ENCODE data around the gene ASTN2.

Gene ASTN2

GRCh38 chr9:116958881-116959280, 456.0 kb downstream of the ASTN2 start:
- Histone ChIP-seq H3K27ac (no peak overlapping the region), H3K4me3 (ENCODE audit: low read depth, low read length) (no peak overlapping the region), H3K27me3 (replicated peaks) (no peaks in the 10 kb centered on the region), H3K36me3 (replicated peaks) (no peaks in the 10 kb centered on the region)
- no peak for TF ChIP-seq CTCF (IDR thresholded peaks at IDR 0.05; ENCODE audit: low read depth, low read length, missing control alignments)
- in situ Hi-C loops (cut with HindIII; ENCODE audit: low pct_ligation_motif_present, low sequenced_read_pairs): no loop called here
- no peak for DNase-seq

DNA sequence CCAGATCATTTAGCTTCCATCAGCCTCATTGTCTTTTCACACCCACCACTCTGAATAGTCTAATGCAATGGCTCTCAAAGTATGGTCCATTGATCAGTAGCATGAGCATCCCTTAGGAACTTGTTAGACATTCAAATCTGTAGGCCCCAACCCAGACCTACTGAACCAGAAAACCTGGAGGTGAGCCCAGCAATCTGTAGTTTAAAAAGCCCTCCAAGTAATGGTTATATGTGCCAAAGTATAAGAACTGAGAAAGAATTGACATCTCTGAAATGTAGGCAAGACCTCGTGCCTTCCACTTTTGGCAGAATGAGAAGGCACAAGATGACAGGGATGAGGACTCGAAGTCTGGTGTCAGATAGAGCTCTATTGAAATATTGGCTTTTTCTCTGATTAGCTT, 460.1 kb downstream of the ASTN2 start:
- no peak for DNase-seq
- no peak overlapping the region for H3K4me3 ChIP-seq (ENCODE audit: low read depth, low read length)
- H3K27ac ChIP-seq: no peak overlapping the region
- H3K27me3 ChIP-seq (replicated peaks): no peaks in the 10 kb centered on the region
- no peak for TF ChIP-seq CTCF (IDR thresholded peaks at IDR 0.05; ENCODE audit: low read depth, low read length, missing control alignments)
- in situ Hi-C loops (cut with HindIII; ENCODE audit: low pct_ligation_motif_present, low sequenced_read_pairs): no loop called here
- no peaks in the 10 kb centered on the region for H3K36me3 ChIP-seq (replicated peaks)

GRCh38 chr9:116953271-116953670, 461.6 kb downstream of the ASTN2 start:
- TF ChIP-seq CTCF (IDR thresholded peaks at IDR 0.05; ENCODE audit: low read depth, low read length, missing control alignments): no peak
- in situ Hi-C loops (cut with HindIII; ENCODE audit: low pct_ligation_motif_present, low sequenced_read_pairs): no loop called here
- Histone ChIP-seq H3K4me3 (ENCODE audit: low read depth, low read length) (no peak overlapping the region), H3K27ac (no peak overlapping the region), H3K36me3 (replicated peaks) (no peaks in the 10 kb centered on the region), H3K27me3 (replicated peaks) (no peaks in the 10 kb centered on the region)
- DNase-seq: no peak

GRCh38 chr9:116952436-116952810, 462.4 kb downstream of the ASTN2 start:
- in situ Hi-C loops (cut with HindIII; ENCODE audit: low pct_ligation_motif_present, low sequenced_read_pairs): no loop called here
- no peak for TF ChIP-seq CTCF (IDR thresholded peaks at IDR 0.05; ENCODE audit: low read depth, low read length, missing control alignments)

DNA sequence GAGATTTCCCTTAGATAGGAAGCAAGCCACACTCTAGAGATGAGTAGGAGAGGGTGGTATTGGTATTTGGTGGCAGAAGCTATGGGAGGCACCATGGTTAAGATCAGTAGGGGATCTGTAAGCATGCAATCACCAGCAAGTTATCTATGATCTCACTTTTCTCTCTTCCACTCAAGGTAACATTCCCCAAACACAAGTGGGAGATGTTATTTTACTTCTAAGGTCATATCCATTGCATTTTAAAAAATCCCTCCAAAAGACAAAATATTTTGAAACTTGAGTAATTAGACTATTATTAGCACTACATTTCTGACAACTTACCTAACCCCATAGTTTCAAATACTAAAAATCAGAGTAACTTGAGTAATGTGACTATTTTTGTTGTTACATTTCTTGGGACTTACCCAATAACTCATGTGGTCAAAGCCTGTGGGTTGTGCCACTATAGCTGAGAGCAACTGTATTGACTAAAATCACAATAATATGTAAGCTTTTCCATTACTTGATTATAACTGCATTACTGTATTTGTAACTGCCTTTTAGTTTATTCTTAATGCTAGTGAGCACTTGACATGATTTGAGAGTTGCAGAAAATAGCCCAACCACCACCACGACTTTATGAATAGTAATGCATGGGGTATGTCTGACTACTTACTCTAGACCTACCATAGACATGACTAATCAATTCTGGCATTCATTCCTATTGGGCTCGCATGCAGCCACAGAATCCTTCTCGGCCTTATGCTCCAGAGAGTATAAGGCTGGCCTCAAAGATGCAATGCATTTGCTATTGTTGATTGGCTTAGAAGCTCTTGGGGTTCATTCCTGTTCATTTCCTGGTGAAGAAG, 463.0 kb downstream of the ASTN2 start:
- no peaks in the 10 kb centered on the region for H3K27me3 ChIP-seq (replicated peaks)
- in situ Hi-C loops (cut with HindIII; ENCODE audit: low pct_ligation_motif_present, low sequenced_read_pairs): no loop called here
- no peak for TF ChIP-seq CTCF (IDR thresholded peaks at IDR 0.05; ENCODE audit: low read depth, low read length, missing control alignments)
- no peaks in the 10 kb centered on the region for H3K36me3 ChIP-seq (replicated peaks)
- peak overlapping the region; percentile 17 for H3K27ac ChIP-seq
- H3K4me3 ChIP-seq (ENCODE audit: low read depth, low read length): no peak overlapping the region
- DNase-seq: peak; percentile 70

More at GRCh38 chr9:116952436-116952810, 462.4 kb downstream of the ASTN2 start:
- no peaks in the 10 kb centered on the region for H3K36me3 ChIP-seq (replicated peaks)
- no peak overlapping the region for H3K27ac ChIP-seq
- H3K4me3 ChIP-seq (ENCODE audit: low read depth, low read length): no peak overlapping the region
- no peaks in the 10 kb centered on the region for H3K27me3 ChIP-seq (replicated peaks)
- DNase-seq: no peak

- no peak overlapping the region for H3K27ac ChIP-seq
- no peak overlapping the region for H3K4me3 ChIP-seq (ENCODE audit: low read depth, low read length)
- TF ChIP-seq CTCF (IDR thresholded peaks at IDR 0.05; ENCODE audit: low read depth, low read length, missing control alignments): no peak
- DNase-seq: no peak
- H3K36me3 ChIP-seq (replicated peaks): no peaks in the 10 kb centered on the region
- no peaks in the 10 kb centered on the region for H3K27me3 ChIP-seq (replicated peaks)
- in situ Hi-C loops (cut with HindIII; ENCODE audit: low pct_ligation_motif_present, low sequenced_read_pairs): no loop called here
Observed at GRCh38 chr9:116945817-116946216, 469.0 kb downstream of the ASTN2 start.

All from brain microvascular endothelial cell (primary cell).